Measurements from ENCODE around the gene POLR2H.

DNA sequence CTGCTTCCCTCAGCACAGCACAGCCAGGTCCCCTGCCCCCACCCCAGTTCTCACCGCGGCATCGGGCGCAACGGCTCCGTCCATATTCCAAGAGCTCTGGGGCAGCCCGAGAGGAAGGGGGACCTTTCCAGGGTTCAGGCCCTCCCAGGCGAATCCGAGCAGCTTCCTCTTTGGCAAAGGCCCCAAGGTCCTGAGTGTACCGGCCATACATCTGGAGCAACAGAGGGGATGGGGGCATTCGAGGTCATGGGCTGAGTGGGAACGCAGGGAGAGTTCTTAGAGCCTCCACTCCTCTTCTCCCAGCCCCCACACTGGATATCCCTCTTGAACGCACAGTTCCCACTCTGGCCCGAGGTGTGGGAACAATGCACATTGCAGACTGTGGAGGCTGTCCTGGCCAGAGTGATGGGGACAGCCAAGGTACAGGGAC is 2.6 kb upstream of the POLR2H start:
- TF ChIP-seq, protein P1, sequence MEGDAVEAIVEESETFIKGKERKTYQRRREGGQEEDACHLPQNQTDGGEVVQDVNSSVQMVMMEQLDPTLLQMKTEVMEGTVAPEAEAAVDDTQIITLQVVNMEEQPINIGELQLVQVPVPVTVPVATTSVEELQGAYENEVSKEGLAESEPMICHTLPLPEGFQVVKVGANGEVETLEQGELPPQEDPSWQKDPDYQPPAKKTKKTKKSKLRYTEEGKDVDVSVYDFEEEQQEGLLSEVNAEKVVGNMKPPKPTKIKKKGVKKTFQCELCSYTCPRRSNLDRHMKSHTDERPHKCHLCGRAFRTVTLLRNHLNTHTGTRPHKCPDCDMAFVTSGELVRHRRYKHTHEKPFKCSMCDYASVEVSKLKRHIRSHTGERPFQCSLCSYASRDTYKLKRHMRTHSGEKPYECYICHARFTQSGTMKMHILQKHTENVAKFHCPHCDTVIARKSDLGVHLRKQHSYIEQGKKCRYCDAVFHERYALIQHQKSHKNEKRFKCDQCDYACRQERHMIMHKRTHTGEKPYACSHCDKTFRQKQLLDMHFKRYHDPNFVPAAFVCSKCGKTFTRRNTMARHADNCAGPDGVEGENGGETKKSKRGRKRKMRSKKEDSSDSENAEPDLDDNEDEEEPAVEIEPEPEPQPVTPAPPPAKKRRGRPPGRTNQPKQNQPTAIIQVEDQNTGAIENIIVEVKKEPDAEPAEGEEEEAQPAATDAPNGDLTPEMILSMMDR (conservative IDR thresholded peaks at IDR 0.05 in 1 of 2, IDR thresholded peaks at IDR 0.05 in 1 of 2; ENCODE audit: extremely low read depth in 1 of 2, insufficient read depth in 1 of 2, low read depth in 1 of 2, low read length in 2 of 2) = no peak
- no peak for TF ChIP-seq EZH2 (IDR thresholded peaks at IDR 0.05; ENCODE audit: borderline replicate concordance, low read length)
